GM12878 (cell line): ENCODE measurements around the gene JADE3. TPM values are rescaled to one million over a fixed set of nuclear protein-coding genes. Genes with fewer than 3 reads are reported as not detected.
A peak's percentile ranks its signal among the peaks of the same experiment; 100 is the strongest.

Experiments
- ATAC-seq: fragments of 200-7000 bp; cut with Tn5 transposase; 3 replicates; pipeline ENCODE4 v1.9.1; 2020; ENCODE audit warnings: mild to moderate bottlenecking, moderate library complexity
- Bru-seq: library from RNA; stranded (reverse); fragments of 400-500 nt; gene quantifications from one replicate; lab custom pipeline; 2021; lab: Mats Ljungman, UMichigan
- BruChase-seq, 2 experiments: library from RNA; stranded (reverse); fragments of 400-500 nt; gene quantifications; one replicate each; lab custom pipeline; 2021; lab: Mats Ljungman, UMichigan
- BruUV-seq: library from RNA; stranded (reverse); fragments of 400-500 nt; replicated peaks from 2 replicates; lab custom pipeline; 2021; lab: Mats Ljungman, UMichigan
- CTCF ChIA-PET: fragments of 300-600 bp; sonication (Branson Sonifier 250); formaldehyde crosslinking; extraction: SDS; loops from one replicate; lab custom pipeline; 2021; ENCODE audit warnings: inconsistent platforms; lab: Yijun Ruan, JAX
- POLR2A ChIA-PET: fragments of 350-600 bp; formaldehyde crosslinking; extraction: SDS; loops from one replicate; lab custom pipeline; 2021; ENCODE audit warnings: inconsistent platforms; lab: Charles Lee
- RAD21 ChIA-PET: fragments of 300-600 bp; sonication (Branson Sonifier 250); formaldehyde crosslinking; loops from one replicate; lab custom pipeline; 2023; ENCODE audit warnings: antibody characterized with exemption; ENCODE audit not compliant: unreplicated experiment; lab: Charles Lee
- SMC1A ChIA-PET: fragments of 300-600 bp; sonication (Branson Sonifier 250); formaldehyde crosslinking; loops from one replicate; lab custom pipeline; 2023; ENCODE audit not compliant: unreplicated experiment, uncharacterized antibody; lab: Charles Lee
- DNase-seq: peaks from one replicate; pipeline ENCODE4 v3.0.0-alpha.2; 2011; ENCODE audit warnings: low read depth, low spot score
- FAIRE-seq: peaks from 3 replicates; lab custom pipeline; 2011; peaks lifted over from hg19 to GRCh38; lab: Jason Lieb, UNC
- H2AFZ ChIP-seq: 2 replicates; pipeline ENCODE4 v1.6.0; 2011; ENCODE audit warnings: low read depth, low read length, control low read depth; ENCODE audit not compliant: control insufficient read depth
- H3K27ac ChIP-seq: 2 replicates; pipeline ENCODE4 v1.5.1; 2011; ENCODE audit warnings: control low read depth; ENCODE audit not compliant: control insufficient read depth, insufficient read depth
- H3K27me3 ChIP-seq, 2 experiments: replicated peaks in 1 of 2; 2 replicates each; pipeline versions ENCODE4 v1.6.0 to v1.6.1; 2011; ENCODE audit warnings: low read length in 1 of 2; ENCODE audit not compliant: control insufficient read depth in 2 of 2, insufficient read depth in 2 of 2
- H3K36me3 ChIP-seq, 2 experiments: 2 replicates each; pipeline ENCODE4 v1.5.1; 2011; ENCODE audit warnings: low read length in 1 of 2; ENCODE audit not compliant: control insufficient read depth in 2 of 2, insufficient read depth in 2 of 2
- H3K4me1 ChIP-seq: 2 replicates; pipeline ENCODE4 v1.6.1; 2011; ENCODE audit warnings: mild to moderate bottlenecking, low read length, moderate library complexity, mixed read lengths; ENCODE audit not compliant: control insufficient read depth, insufficient read depth
- H3K4me2 ChIP-seq: 2 replicates; pipeline ENCODE4 v1.6.0; 2011; ENCODE audit warnings: control low read depth; ENCODE audit not compliant: control insufficient read depth, insufficient read depth
- H3K4me3 ChIP-seq: fragments of 200-600 bp; sonication (generic); 2 replicates; pipeline ENCODE4 v1.5.1; 2016
- H3K79me2 ChIP-seq: 2 replicates; pipeline ENCODE4 v1.6.0; 2011; ENCODE audit warnings: low read length; ENCODE audit not compliant: control insufficient read depth, insufficient read depth
- H3K9ac ChIP-seq: 2 replicates; pipeline ENCODE4 v1.8.0; 2011; ENCODE audit warnings: low read length, control low read depth, mixed read lengths; ENCODE audit not compliant: control insufficient read depth, insufficient read depth
- H3K9me3 ChIP-seq: replicated peaks from 3 replicates; pipeline ENCODE4 v1.5.1; 2011; ENCODE audit warnings: mild to moderate bottlenecking, low read length; ENCODE audit not compliant: control insufficient read depth, insufficient read depth
- H4K20me1 ChIP-seq: 2 replicates; pipeline ENCODE4 v1.6.0; 2011; ENCODE audit not compliant: control insufficient read depth, insufficient read depth
- CTCF ChIP-seq, 3 experiments: IDR thresholded peaks in 2 of 3; conservative IDR thresholded peaks in 1 of 3; 2 replicates each; pipeline ENCODE4 v1.5.1; 2011; ENCODE audit warnings: low read depth in 3 of 3, low read length in 3 of 3, mild to moderate bottlenecking in 3 of 3, control low read depth in 2 of 3, moderate library complexity in 2 of 3, inconsistent platforms in 1 of 3, mixed read lengths in 1 of 3; ENCODE audit not compliant: control insufficient read depth in 2 of 3, insufficient read depth in 1 of 3; ENCODE audit errors: extremely low read depth in 1 of 3
- EP300 ChIP-seq, 2 experiments: fragments of 150-350 bp in 1 of 2; IDR thresholded peaks; 2 replicates each; pipeline ENCODE4 v1.6.1; 2011 to 2012; ENCODE audit warnings: low read depth in 2 of 2, low read length in 2 of 2, borderline replicate concordance in 1 of 2, improper control_type of control experiment in 1 of 2, inconsistent platforms in 1 of 2; ENCODE audit not compliant: control insufficient read depth in 1 of 2
- IKZF1 ChIP-seq: fragments of 450-650 bp; conservative IDR thresholded peaks from 2 replicates; pipeline ENCODE4 v1.6.1; 2017; ENCODE audit warnings: antibody characterized with exemption, mild to moderate bottlenecking
- LARP7 ChIP-seq: fragments of 450-650 bp; IDR thresholded peaks from 2 replicates; pipeline ENCODE4 v1.6.1; 2017; ENCODE audit warnings: mild to moderate bottlenecking
- RUNX3 ChIP-seq: IDR thresholded peaks from 2 replicates; pipeline ENCODE4 v1.6.1; 2012; ENCODE audit warnings: low read length, inconsistent platforms
- SMARCA5 ChIP-seq: fragments of 450-650 bp; IDR thresholded peaks from 2 replicates; pipeline ENCODE4 v1.6.1; 2017; ENCODE audit warnings: mild to moderate bottlenecking
- ZNF217 ChIP-seq: fragments of 450-650 bp; IDR thresholded peaks from 2 replicates; pipeline ENCODE4 v1.6.1; 2017; ENCODE audit warnings: antibody characterized with exemption, mild to moderate bottlenecking
- WGBS: methylation state at CpG from one replicate; pipeline ENCODE4 v1.1.6; 2016; ENCODE audit warnings: low lambda C conversion rate; ENCODE audit not compliant: insufficient replicate concordance, insufficient coverage; ENCODE audit errors: missing lambda C conversion rate; 5-methylcytosine and 5-hydroxymethylcytosine counted together
- in situ Hi-C: fragments of 300-500 bp; cut with MboI; formaldehyde crosslinking; loops from 9 replicates; pipeline ENCODE4 v1.14.3; 2018; ENCODE audit warnings: mixed read lengths
- intact Hi-C: fragments of 100-400 bp; cut with micrococcal nuclease; formaldehyde crosslinking; loops from one replicate; pipeline ENCODE4 v1.14.2; 2022; ENCODE audit not compliant: unreplicated experiment
- long read RNA-seq, 2 experiments: library from polyadenylated mRNA; unstranded; transcript quantifications; one replicate each; pipeline ENCODE4 v2.0.0, GENCODE V29; 2019 to 2020
- polyA minus RNA-seq, 3 experiments: library from RNA; depleted of rRNA, polyadenylated mRNA; stranded (reverse); fragments of >200 nt; gene quantifications; 2 replicates each; pipeline ENCODE4 v1.2.3, GENCODE V29; 2011
- polyA plus RNA-seq, 11 experiments: library from polyadenylated mRNA; depleted of rRNA in 4 of 11; unstranded in 6 of 11; stranded (reverse) in 5 of 11; fragments of >200 nt; fragmentation: Nextera tagmentation in 4 of 11; fragmentation: Illumina TruSeq in 1 of 11; extraction: Ambion mirVana in 4 of 11; extraction: Trizol in 1 of 11; gene quantifications; 1 replicate in 1 of 11; 2 replicates in 10 of 11; pipeline versions ENCODE4 v1.2.1 to v1.2.3, GENCODE V29; 2011 to 2016; ENCODE audit warnings: inconsistent platforms in 2 of 11, missing spikeins in 2 of 11, low read depth in 1 of 11
- total RNA-seq, 4 experiments: library from RNA; depleted of rRNA in 3 of 4; stranded (reverse); fragments of >200 nt in 3 of 4; fragmentation: Illumina TruSeq in 1 of 4; extraction: Trizol in 1 of 4; gene quantifications; 2 replicates each; pipeline versions ENCODE4 v1.2.1 to v1.2.3, GENCODE V29; 2013 to 2021
- TF ChIP-seq, protein P1 (sequence below): fragments of 450-650 bp; conservative IDR thresholded peaks from 2 replicates; pipeline ENCODE4 v1.6.1; 2017; ENCODE audit warnings: mild to moderate bottlenecking, moderate library complexity
- TF ChIP-seq, protein P2 (sequence below): fragments of 450-650 bp; IDR thresholded peaks from 2 replicates; pipeline ENCODE4 v1.6.1; 2017; ENCODE audit warnings: mild to moderate bottlenecking, moderate library complexity

Gene JADE3
- total RNA-seq (2013; cell fraction: nucleolus; rRNA removed), result 8.0 and 9.6 TPM in 2 replicates
- 0.51 and 0.54 TPM in 2 replicates for total RNA-seq (2014; rRNA removed)
- total RNA-seq (2014; rRNA removed; fragmentation: Illumina TruSeq; extraction: Trizol), result 0.51 and 0.63 TPM in 2 replicates
- total RNA-seq (2021), result 0.80 and 0.88 TPM in 2 replicates
- polyA plus RNA-seq (2011; ENCODE audit: low read depth), result 1.4 TPM
- 12.9 and 13.0 TPM in 2 replicates for polyA plus RNA-seq (2011; rRNA removed)
- polyA plus RNA-seq (2011; cell fraction: cytosol; rRNA removed), result 5.9 TPM in 2 replicates
- 8.1 and 9.8 TPM in 2 replicates for polyA plus RNA-seq (2011; cell fraction: nucleus; rRNA removed)
- polyA plus RNA-seq (2012), result 2.4 and 3.5 TPM in 2 replicates
- 0.75 and 0.82 TPM in 2 replicates for polyA plus RNA-seq (2014; fragmentation: Illumina TruSeq; extraction: Trizol)
- under 1 TPM; 0.06 to 0.13 TPM for polyA plus RNA-seq (2014; fragmentation: Nextera tagmentation; extraction: Ambion mirVana)
- 0.32 and 0.39 TPM in 2 replicates for polyA plus RNA-seq (2014; rRNA removed)
- under 1 TPM; 0.67 to 0.78 TPM for polyA plus RNA-seq (2016; fragmentation: Nextera tagmentation; extraction: Ambion mirVana)
- 9.3 and 12.7 TPM in 2 replicates for polyA minus RNA-seq (2011; rRNA and poly(A)+ RNA removed)
- polyA minus RNA-seq (2011; cell fraction: cytosol; rRNA and poly(A)+ RNA removed), result 3.9 and 4.8 TPM in 2 replicates
- 3.1 and 4.9 TPM in 2 replicates for polyA minus RNA-seq (2011; cell fraction: nucleus; rRNA and poly(A)+ RNA removed)
- percentile 57 among the genes with signal in this experiment for Bru-seq, nascent RNA
- BruChase-seq, experiment 1, labeled RNA remaining after a 6-hour chase, result percentile 59 among the genes with signal in this experiment
- percentile 57 among the genes with signal in this experiment for BruChase-seq, experiment 2, labeled RNA remaining after a 2-hour chase
- long read RNA-seq, experiment 1, partial matches to known transcripts, result 0 of 1 reads
- long read RNA-seq, experiment 1, other reads (novel, unspliced or antisense), result 1 of 1 reads
- long read RNA-seq, experiment 2, partial matches to known transcripts, result 2 of 2 reads
- long read RNA-seq, experiment 2, other reads (novel, unspliced or antisense), result 0 of 2 reads

- CTCF ChIA-PET, result interaction anchor here (0.7 kb wide), 1 partner anchor 66 kb away, joined by 3 read pairs; no protein-coding TSS in a partner anchor
- FAIRE-seq (no peak), DNase-seq (no peak), ATAC-seq (peak; percentile 59)
- no TSS peak for BruUV-seq
- Histone ChIP-seq H3K4me2 (peak within 1 kb of the TSS; percentile 74), H3K9ac (peak within 1 kb of the TSS; percentile 39; the same call in 1 of the 2 replicates), H3K79me2 (no peaks in the 10 kb centered on the region; the same call in 1 of the 2 replicates), H3K4me1 (no peaks in the 10 kb centered on the region), H3K36me3 (no peaks in the 10 kb centered on the region), H3K27ac (no peak within 1 kb of the TSS), H3K4me3 (peak within 1 kb of the TSS; percentile 14; the same call in 1 of the 2 replicates), H3K9me3 (no peaks in the 10 kb centered on the region), H2AFZ (peak within 1 kb of the TSS; percentile 60), H3K27me3 (peaks cover 0 to 1% of the 10 kb centered on the region in 2 experiments; a peak in 2 of 4 replicates), H4K20me1 (no peaks in the 10 kb centered on the region)
- TF ChIP-seq SMARCA5, result 0 out of 2 replicates have a peak, but pooled peaks have one; percentile 32
- peak in 1 of 3 experiments; percentile 3; a peak in 1 of 6 replicates for TF ChIP-seq CTCF (IDR thresholded peaks at IDR 0.05 in 2 of 3, conservative IDR thresholded peaks at IDR 0.05 in 1 of 3; ENCODE audit: control insufficient read depth in 2 of 3, extremely low read depth in 1 of 3, insufficient read depth in 1 of 3, low read depth in 3 of 3, low read length in 3 of 3)
- TF ChIP-seq, protein P1, sequence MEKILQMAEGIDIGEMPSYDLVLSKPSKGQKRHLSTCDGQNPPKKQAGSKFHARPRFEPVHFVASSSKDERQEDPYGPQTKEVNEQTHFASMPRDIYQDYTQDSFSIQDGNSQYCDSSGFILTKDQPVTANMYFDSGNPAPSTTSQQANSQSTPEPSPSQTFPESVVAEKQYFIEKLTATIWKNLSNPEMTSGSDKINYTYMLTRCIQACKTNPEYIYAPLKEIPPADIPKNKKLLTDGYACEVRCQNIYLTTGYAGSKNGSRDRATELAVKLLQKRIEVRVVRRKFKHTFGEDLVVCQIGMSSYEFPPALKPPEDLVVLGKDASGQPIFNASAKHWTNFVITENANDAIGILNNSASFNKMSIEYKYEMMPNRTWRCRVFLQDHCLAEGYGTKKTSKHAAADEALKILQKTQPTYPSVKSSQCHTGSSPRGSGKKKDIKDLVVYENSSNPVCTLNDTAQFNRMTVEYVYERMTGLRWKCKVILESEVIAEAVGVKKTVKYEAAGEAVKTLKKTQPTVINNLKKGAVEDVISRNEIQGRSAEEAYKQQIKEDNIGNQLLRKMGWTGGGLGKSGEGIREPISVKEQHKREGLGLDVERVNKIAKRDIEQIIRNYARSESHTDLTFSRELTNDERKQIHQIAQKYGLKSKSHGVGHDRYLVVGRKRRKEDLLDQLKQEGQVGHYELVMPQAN, result peak; percentile 24; the same call in 1 of the 2 replicates
- TF ChIP-seq IKZF1, result peak; percentile 49; the same call in 1 of the 2 replicates
- TF ChIP-seq, protein P2, sequence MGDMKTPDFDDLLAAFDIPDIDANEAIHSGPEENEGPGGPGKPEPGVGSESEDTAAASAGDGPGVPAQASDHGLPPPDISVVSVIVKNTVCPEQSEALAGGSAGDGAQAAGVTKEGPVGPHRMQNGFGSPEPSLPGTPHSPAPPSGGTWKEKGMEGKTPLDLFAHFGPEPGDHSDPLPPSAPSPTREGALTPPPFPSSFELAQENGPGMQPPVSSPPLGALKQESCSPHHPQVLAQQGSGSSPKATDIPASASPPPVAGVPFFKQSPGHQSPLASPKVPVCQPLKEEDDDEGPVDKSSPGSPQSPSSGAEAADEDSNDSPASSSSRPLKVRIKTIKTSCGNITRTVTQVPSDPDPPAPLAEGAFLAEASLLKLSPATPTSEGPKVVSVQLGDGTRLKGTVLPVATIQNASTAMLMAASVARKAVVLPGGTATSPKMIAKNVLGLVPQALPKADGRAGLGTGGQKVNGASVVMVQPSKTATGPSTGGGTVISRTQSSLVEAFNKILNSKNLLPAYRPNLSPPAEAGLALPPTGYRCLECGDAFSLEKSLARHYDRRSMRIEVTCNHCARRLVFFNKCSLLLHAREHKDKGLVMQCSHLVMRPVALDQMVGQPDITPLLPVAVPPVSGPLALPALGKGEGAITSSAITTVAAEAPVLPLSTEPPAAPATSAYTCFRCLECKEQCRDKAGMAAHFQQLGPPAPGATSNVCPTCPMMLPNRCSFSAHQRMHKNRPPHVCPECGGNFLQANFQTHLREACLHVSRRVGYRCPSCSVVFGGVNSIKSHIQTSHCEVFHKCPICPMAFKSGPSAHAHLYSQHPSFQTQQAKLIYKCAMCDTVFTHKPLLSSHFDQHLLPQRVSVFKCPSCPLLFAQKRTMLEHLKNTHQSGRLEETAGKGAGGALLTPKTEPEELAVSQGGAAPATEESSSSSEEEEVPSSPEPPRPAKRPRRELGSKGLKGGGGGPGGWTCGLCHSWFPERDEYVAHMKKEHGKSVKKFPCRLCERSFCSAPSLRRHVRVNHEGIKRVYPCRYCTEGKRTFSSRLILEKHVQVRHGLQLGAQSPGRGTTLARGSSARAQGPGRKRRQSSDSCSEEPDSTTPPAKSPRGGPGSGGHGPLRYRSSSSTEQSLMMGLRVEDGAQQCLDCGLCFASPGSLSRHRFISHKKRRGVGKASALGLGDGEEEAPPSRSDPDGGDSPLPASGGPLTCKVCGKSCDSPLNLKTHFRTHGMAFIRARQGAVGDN, result 0 out of 2 replicates have a peak, but pooled peaks have one; percentile 20
- no peak for TF ChIP-seq EP300 (IDR thresholded peaks at IDR 0.05; ENCODE audit: borderline replicate concordance in 1 of 2, control insufficient read depth in 1 of 2, low read depth in 2 of 2, low read length in 2 of 2)
- TF ChIP-seq ZNF217, result 0 out of 2 replicates have a peak, but pooled peaks have one; percentile 24
- TF ChIP-seq LARP7, result peak; percentile 58; the same call in 1 of the 2 replicates
- TF ChIP-seq RUNX3, result no peak
- in situ Hi-C loops, result no loop called here
- POLR2A ChIA-PET, result no interaction called here
- RAD21 ChIA-PET, result interaction anchor here (1.2 kb wide), 1 partner anchor 66 kb away, joined by 6 read pairs; no protein-coding TSS in a partner anchor
- intact Hi-C loops, result loop anchor here (2.0 kb wide), 1 partner anchor 67 kb away; no protein-coding TSS in a partner anchor
- SMC1A ChIA-PET, result no interaction called here
- WGBS, result 38% methylated on average over 9 of the region's 64 CpGs
These were observed at the start of gene JADE3 for GRCh38 chrX:46912098-46912602. Gene JADE3 (plus strand): TSS chrX:46912421. CDS start chrX:46984895, 72,474 bp downstream.
